Measurements from ENCODE around the gene CDK11A.
"Not testable (repeated sequence)": the region's sequence is repeated elsewhere in the genome, so short reads cannot be mapped to it uniquely, and the experiment has no call there.

Gene CDK11A

DNA sequence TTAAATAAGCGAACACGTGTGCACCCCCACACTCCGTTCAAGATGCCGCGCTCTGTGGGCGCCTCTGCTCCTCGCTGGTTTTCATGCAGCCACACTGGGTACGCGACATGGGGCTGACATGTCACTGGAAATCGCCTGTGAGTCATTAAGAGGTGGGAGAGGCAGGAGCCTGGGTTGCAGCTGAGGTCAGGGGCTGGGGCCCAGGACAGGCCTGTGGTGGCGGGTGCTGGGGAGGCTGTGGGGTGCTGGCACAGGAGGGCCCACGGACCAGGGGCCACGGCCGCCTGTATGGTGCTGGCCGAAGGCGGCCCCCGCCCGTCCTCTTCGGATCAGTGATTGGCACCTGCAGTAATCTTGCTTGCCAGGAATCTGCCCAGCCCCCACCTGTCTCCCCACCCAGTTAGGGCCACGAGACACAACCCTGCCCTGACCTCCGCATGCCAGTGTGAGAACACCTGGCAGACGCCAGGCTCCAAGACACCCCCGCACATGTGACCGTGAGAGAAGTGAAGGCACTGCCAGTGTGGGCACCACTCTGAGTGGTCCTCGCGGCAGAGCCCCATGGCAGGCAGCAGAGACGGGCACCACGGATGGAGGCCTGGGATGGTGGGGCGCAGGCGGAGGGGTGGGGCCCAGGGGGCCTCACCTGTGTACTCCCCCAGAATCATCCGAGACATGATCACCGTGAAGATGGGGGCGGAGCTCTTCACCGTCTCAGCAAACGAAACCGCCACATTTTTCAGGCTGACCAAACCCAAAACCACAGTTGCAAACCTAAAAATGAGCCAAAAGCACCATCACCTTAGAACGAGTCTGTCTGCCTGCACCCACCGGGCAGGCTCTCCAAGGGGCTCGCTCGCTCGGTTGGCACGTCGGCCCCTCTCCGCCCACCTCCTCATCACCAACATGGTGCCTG, 13.8 kb upstream of the CDK11A start:
- H3K4me3 ChIP-seq (ENCODE audit: low read length): not testable (repeated sequence)

- H3K4me3 ChIP-seq (ENCODE audit: low read length): no peak overlapping the region
- no peak for TF ChIP-seq ZNF274 (IDR thresholded peaks at IDR 0.05; ENCODE audit: low read depth, low read length)
These were observed 8.2 kb upstream of the CDK11A start for GRCh38 chr1:1732381-1732780.

DNA sequence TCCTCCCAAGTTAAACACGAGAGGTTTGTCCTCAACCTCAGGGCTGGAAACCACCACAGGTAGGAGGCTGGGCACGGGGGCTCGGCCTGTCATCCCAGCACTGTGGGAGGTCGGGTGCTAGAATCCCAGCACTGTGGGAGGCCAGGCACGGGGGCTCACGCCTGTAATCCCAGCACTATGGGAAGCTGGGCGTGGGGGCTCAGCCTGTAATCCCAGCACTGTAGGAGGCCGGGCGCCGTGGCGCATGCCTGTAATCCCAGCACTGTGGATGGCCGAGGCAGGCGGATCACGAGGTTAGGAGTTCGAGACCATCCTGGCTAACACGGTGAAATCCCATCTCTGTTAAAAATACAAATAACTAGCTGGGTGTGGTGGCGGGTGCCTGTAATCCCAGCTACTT, 6.7 kb upstream of the CDK11A start:
- H3K4me3 ChIP-seq (ENCODE audit: low read length): no peak overlapping the region
- no peak for TF ChIP-seq ZNF274 (IDR thresholded peaks at IDR 0.05; ENCODE audit: low read depth, low read length)

DNA sequence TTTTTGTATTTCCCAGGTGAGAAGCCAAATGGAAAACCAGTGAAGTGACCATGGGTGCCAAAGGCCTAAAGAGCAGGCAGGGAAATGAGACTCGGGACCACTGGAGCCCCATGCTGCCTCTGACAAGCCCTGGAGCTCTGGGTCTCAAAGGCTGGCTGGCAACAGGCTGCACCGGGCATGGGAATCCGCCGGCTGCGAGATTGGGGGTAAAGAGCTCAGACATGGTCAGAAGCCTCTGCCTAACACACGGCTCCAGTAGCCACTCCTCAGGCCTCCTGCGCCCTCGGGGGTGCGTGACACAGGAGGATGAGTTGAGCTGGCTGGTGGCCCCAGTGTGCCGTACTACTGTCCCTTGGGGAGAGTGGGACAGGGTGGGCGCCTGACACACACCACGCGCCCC, 6.1 kb upstream of the CDK11A start:
- not testable (repeated sequence) for H3K4me3 ChIP-seq (ENCODE audit: low read length)

DNA sequence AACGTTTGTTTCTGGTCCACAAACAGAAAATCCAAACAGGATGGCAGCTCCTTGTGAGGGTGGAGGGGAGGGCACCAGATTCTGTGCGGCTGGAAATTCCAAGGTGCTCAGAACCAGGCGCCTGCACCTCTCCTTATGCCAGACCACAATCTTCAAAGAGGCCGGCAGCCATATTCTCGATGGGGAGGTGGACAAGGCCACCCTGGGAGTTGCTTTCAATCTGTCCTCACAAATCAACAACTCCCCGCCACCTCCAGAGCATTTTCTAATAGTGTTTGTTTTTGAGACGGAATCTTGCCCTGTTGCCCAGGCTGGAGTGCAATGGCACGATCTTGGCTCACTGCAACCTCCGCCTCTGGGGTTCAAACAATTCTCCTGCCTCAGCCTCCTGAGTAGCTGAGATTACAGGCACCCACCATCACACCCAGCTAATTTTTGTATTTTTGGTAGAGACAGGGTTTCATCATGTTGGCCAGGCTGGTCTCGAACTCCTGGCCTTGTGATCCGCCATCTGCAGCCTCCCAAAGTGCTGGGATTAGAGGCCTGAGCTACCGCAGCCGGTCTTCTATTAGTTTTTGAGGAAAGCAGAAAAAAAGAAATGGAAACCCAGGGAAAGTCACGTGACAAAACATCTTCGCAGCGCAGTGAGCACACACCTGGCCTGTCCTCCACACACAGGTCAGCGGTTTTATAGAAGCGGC, 5.1 kb upstream of the CDK11A start:
- not testable (repeated sequence) for H3K4me3 ChIP-seq (ENCODE audit: low read length)

DNA sequence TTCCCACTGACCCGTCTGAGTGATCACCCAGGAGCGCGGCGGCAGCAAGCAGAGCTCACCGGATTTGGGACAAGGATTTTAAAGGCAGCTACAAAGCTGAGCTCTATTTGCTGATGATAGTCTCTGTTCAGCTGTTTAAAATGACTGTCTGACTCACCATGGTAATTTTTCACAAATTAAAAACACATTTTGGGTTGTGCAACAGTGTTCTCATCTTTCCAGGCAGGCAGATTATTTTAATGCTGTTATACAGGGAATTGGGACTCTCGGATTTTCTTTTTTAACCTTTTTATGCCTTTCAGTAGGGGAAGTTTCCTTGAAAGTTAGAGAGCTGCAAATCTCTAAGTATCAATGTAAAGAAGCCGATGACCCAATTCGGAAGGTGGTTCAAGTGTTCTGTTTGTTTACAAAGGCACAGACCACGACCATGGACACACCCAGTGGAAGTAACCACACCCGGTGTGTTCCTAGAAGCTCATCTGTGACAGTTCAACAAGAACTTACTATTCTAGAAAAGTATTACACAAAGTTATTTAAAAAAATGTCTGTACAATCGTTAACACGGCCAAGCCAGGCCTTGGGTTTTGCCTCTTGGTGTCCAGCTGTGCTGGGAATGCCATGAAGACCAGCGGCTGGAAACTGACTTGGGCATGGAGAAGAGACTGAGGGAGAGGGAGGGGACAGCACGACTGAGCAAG, 4.3 kb upstream of the CDK11A start:
- H3K4me3 ChIP-seq (ENCODE audit: low read length): not testable (repeated sequence)

- not testable (repeated sequence) for H3K4me3 ChIP-seq (ENCODE audit: low read length)
These were observed 3.0 kb upstream of the CDK11A start for GRCh38 chr1:1727131-1727651.

- not testable (repeated sequence) for H3K4me3 ChIP-seq (ENCODE audit: low read length)
These were observed 1.9 kb upstream of the CDK11A start for GRCh38 chr1:1726088-1726487.

GRCh38 chr1:1721201-1721600, 3.0 kb downstream of the CDK11A start:
- H3K4me3 ChIP-seq (ENCODE audit: low read length): no peak overlapping the region
- no peak for TF ChIP-seq ZNF274 (IDR thresholded peaks at IDR 0.05; ENCODE audit: low read depth, low read length)

- not testable (repeated sequence) for H3K4me3 ChIP-seq (ENCODE audit: low read length)
These were observed 8.9 kb downstream of the CDK11A start for GRCh38 chr1:1715109-1715883.

GRCh38 chr1:1707897-1708296, 16.3 kb downstream of the CDK11A start:
- not testable (repeated sequence) for H3K4me3 ChIP-seq (ENCODE audit: low read length)

- H3K4me3 ChIP-seq (ENCODE audit: low read length): not testable (repeated sequence)
These were observed 16.9 kb downstream of the CDK11A start for GRCh38 chr1:1707241-1707640.

- not testable (repeated sequence) for H3K4me3 ChIP-seq (ENCODE audit: low read length)
These were observed 18.5 kb downstream of the CDK11A start for GRCh38 chr1:1705623-1706022.

DNA sequence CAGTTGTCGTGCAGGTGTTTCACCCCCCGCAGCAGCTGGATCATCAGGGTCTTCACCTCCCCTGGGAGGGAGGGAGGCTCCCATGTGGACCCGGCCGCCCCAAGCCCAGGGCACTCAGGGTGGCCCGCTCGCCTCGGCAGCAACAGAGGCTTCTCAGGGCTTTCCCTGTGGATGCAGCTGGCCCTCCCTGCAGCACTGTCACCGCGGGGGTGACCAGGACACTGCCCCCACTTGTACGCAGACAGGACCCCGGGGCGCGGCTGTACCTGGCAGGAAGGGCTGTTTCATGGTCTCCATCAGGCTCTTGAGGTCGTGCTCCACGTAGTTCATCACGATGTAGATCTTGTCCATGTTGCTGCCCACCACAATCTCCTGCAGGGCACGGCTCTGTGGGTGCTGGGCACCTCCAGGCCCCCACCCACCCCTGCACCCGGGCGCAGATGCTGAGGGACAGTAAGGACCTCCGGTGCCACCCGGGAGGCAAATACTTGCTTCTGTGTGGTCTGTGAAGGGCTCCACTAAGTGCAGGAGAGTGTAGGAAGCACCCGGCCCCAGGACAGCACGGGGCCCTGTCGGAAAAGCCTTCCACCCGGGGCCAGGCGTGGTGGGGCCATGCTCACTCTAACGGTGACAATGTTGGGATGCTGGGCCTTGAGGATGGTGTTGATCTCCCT, 19.7 kb downstream of the CDK11A start:
- H3K4me3 ChIP-seq (ENCODE audit: low read length): not testable (repeated sequence)

Measured in GM08714 (cell line).